LNCaP clone FGC (cell line): ENCODE data around the gene KRTAP5-6.

ENCODE experiments used
- DNase-seq: peaks from one replicate; pipeline ENCODE4 v3.0.0-alpha.2; 2011; ENCODE audit warnings: low read depth
- H3K4me3 ChIP-seq: 2 replicates; pipeline ENCODE4 v1.5.1; 2011; ENCODE audit warnings: mild to moderate bottlenecking, low read depth, low read length, control low read depth
- CTCF ChIP-seq: IDR thresholded peaks from 2 replicates; pipeline ENCODE4 v1.5.1; 2012; ENCODE audit warnings: mild to moderate bottlenecking; ENCODE audit not compliant: control insufficient read depth, insufficient read depth; ENCODE audit errors: extremely low read depth

The KRTAP5-6 gene

GRCh38 chr11:1730059-1730629 lies 33.1 kb downstream of the KRTAP5-6 start:
- no peak for TF ChIP-seq CTCF
- no peak for DNase-seq
- H3K4me3 ChIP-seq, result no peak overlapping the region

GRCh38 chr11:1731451-1732059 lies 34.6 kb downstream of the KRTAP5-6 start:
- H3K4me3 ChIP-seq, result no peak overlapping the region
- no peak for TF ChIP-seq CTCF
- no peak for DNase-seq

GRCh38 chr11:1732418-1733008 lies 35.5 kb downstream of the KRTAP5-6 start:
- TF ChIP-seq CTCF, result no peak
- no peak overlapping the region for H3K4me3 ChIP-seq
- no peak for DNase-seq

GRCh38 chr11:1733009-1733715 lies 36.2 kb downstream of the KRTAP5-6 start:
- no peak for TF ChIP-seq CTCF
- no peak overlapping the region for H3K4me3 ChIP-seq
- DNase-seq, result no peak

- no peak for DNase-seq
- no peak overlapping the region for H3K4me3 ChIP-seq
- no peak for TF ChIP-seq CTCF
These were observed 37.0 kb downstream of the KRTAP5-6 start for GRCh38 chr11:1733716-1734640.

- no peak for TF ChIP-seq CTCF
- H3K4me3 ChIP-seq, result no peak overlapping the region
- DNase-seq, result no peak
These were observed 37.7 kb downstream of the KRTAP5-6 start for GRCh38 chr11:1734641-1735081.
